D721Med (cell line): ENCODE results near the gene TYSND1.
"Not testable (repeated sequence)": the region's sequence is repeated elsewhere in the genome, so short reads cannot be mapped to it uniquely, and the experiment has no call there.

Experiments
- DNase-seq: peaks from one replicate; pipeline ENCODE4 v3.0.0; 2011; ENCODE audit warnings: low spot score; ENCODE audit not compliant: insufficient read length
- FAIRE-seq: peaks from 2 replicates; lab custom pipeline; 2011; peaks lifted over from hg19 to GRCh38; lab: Jason Lieb, UNC
- TF ChIP-seq, protein P1 (sequence below): IDR thresholded peaks from 2 replicates; pipeline ENCODE4 v1.5.1; 2012; ENCODE audit warnings: mild to moderate bottlenecking, control low read depth; ENCODE audit not compliant: insufficient read depth; ENCODE audit errors: missing control alignments

The TYSND1 gene

DNA sequence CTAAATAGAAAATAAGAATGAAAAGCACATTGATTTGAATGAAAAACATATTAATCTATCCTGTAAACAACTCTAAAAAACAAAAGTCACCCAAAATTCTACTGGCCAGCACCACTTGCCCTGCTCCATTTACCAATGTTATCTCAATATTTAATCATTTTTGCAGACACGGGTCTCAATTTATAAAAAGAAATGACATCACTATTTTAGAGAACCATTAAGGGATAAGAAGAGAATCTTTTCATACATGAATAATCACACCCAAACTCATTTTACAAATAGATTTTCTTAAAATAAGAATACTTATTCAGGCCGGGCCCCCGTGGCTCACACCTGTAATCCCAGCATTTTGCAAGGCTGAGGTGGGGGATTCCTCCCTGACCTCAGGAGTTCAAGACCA, 19.9 kb upstream of the TYSND1 start:
- DNase-seq (no peak), FAIRE-seq (no peak)
- TF ChIP-seq, protein P1, sequence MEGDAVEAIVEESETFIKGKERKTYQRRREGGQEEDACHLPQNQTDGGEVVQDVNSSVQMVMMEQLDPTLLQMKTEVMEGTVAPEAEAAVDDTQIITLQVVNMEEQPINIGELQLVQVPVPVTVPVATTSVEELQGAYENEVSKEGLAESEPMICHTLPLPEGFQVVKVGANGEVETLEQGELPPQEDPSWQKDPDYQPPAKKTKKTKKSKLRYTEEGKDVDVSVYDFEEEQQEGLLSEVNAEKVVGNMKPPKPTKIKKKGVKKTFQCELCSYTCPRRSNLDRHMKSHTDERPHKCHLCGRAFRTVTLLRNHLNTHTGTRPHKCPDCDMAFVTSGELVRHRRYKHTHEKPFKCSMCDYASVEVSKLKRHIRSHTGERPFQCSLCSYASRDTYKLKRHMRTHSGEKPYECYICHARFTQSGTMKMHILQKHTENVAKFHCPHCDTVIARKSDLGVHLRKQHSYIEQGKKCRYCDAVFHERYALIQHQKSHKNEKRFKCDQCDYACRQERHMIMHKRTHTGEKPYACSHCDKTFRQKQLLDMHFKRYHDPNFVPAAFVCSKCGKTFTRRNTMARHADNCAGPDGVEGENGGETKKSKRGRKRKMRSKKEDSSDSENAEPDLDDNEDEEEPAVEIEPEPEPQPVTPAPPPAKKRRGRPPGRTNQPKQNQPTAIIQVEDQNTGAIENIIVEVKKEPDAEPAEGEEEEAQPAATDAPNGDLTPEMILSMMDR, result no peak

DNA sequence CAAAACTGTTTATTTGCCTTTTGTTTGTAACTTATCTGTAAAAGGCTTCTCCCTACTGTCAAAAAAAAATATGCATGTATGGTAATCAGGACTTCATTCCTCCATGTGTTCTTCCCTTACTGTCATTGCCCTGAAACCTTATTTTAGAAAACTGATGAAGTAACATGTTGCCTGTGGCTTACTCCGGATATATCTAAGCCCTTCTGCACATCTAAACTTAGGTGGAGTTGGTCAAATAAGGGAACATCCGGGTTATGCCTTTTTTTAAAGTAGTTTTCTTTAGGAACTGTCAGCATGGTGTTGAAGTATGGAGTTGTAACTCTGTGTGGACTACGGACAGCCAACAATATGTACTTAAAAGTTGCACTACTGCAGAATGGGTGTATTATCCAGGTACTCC, 17.7 kb upstream of the TYSND1 start:
- TF ChIP-seq, protein P1, result no peak
- no peak for DNase-seq
- FAIRE-seq, result no peak

DNA sequence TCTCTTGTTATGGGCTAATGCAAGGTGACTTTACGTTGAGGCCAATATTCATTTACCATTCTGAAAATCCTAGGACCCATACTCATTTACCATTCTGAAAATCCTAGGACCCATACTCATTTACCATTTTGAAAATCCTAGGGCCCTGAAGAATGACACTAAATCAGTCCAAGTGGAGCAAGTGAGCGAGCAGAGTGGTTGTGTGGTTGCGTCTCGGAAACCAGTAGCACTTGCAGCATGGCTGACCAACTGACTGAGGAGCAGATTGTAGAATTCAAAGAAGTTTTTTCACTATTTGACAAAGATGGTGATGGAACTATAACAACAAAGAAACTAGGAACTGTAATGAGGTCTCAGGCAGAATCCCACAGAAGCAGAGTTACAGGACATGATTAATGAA, 16.9 kb upstream of the TYSND1 start:
- DNase-seq (no peak), FAIRE-seq (no peak)
- TF ChIP-seq, protein P1, result no peak

DNA sequence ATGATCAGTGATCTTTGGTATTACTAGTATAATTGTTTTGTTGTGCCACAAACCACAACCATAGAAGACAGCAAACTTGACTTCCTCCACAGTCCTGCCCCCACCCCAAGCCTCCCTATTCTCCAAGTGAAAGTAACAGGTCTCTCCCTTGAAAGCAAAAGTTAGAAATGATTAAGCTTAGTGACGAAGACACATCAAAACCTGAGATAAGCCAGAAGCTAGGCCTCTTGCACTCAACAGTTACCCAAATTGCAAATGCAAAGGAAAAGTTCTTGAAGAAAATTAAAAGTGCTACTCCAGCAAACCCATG, 16.3 kb upstream of the TYSND1 start:
- no peak for DNase-seq
- no peak for FAIRE-seq
- TF ChIP-seq, protein P1, result no peak

DNA sequence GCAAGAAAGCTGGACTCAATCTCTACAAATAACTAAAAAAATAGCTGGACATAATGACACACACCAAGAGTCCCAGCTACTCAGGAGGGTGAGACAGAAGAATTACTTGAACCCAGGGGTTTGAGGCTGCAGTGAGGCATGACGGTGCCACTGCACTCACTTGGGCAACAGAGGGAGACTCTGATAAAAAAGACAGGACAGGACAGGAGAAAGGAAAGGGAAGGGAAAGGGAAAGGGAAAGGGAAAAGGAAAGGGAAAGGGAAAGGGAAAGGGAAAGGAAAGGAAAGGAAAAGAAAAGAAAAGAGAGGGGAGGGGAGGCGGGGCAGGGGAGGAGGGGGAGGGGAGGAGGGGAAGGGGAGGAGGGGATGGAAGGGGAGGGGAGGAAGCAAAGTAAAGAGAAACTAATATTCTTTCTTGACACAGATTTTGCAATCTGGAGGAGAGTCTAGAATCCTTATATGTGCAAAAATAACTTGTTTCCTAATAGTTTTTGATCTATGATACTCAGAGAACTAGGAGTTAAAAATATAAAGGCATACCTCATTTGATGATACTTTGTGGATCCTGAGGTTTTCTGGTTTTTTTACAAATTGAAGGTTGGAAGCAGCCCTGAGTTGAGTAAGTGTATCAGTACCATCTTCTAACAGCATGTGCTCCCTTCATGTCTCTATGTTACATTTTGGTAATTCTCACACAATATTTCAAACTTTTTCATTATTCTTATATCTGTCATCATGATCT, 15.8 kb upstream of the TYSND1 start:
- FAIRE-seq (no peak), DNase-seq (no peak)
- TF ChIP-seq, protein P1, result no peak

DNA sequence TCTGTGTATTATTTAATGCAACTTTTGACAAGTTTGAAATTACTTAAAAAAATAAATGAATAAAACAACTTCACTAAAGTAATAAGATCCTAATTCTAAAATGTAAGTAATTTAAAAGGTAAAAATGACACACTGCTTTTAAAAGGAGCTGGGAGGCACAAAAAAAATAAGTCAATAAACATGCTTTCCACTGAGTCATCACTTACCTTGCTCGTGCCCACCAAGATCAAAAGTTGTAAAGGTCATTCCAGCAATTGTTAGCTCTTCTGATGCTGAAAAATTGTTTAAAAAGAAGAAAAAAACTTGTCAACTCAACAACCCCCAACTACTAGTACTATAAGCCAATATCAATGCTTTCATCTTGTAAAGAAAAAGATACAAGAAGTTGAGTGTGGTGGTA, 14.3 kb upstream of the TYSND1 start:
- FAIRE-seq (no peak), DNase-seq (no peak)

DNA sequence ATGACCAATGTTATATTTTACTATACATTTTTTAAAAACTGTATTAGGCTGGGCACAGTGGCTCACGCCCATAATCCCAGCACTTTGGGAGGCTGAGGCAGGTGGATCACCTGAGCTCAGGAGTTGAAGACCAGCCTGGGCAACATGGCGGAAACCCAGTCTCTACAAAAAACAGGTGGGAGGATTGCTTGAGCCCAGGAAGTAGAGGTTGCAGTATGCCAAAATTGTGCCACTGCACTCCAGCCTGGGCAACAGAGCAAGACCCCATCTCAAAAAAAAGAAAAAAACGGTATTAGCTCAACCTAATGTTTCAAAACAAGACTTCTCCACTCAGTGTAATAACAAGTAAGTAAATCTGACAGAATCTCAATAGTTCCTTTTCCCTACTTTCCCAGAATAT, 12.9 kb upstream of the TYSND1 start:
- DNase-seq, FAIRE-seq: not testable (repeated sequence)

More for the DNA sequence above, 14.3 kb upstream of the TYSND1 start:
- TF ChIP-seq, protein P1, result no peak
